ENCODE measurements around the gene PRKG1. TPM values are rescaled to one million over a fixed set of nuclear protein-coding genes. Genes with fewer than 3 reads are reported as not detected.

The PRKG1 gene
- total and polyA plus RNA-seq, 2 experiments from 2014 or later = 10.7 to 21.8 TPM

- H3K27me3 ChIP-seq (replicated peaks; ENCODE audit: insufficient read depth) = no peaks in the 10 kb centered on the region
- H3K79me2 ChIP-seq (ENCODE audit: insufficient read depth) = no peaks in the 10 kb centered on the region
- TF ChIP-seq EZH2phosphoT487 (IDR thresholded peaks at IDR 0.05; ENCODE audit: insufficient read depth, low read depth) (no peak), EZH2 (IDR thresholded peaks at IDR 0.05; ENCODE audit: insufficient read depth, poor library complexity, severe bottlenecking) (no peak)
- no peaks in the 10 kb centered on the region for H3K4me1 ChIP-seq (ENCODE audit: insufficient read depth)
- H3K4me3 ChIP-seq = no peak overlapping the region
- H3K36me3 ChIP-seq (ENCODE audit: low read depth) = no peaks in the 10 kb centered on the region
- H3K9me2 ChIP-seq (ENCODE audit: insufficient read depth) = no peaks in the 10 kb centered on the region
- H3K9me3 ChIP-seq (ENCODE audit: low read depth) = no peaks in the 10 kb centered on the region
- no peaks in the 10 kb centered on the region for H3F3A ChIP-seq (ENCODE audit: insufficient read depth)
- H3K4me2 ChIP-seq (ENCODE audit: unreplicated experiment) = no peak overlapping the region
- in situ Hi-C loops (cut with MboI) = no loop called here
- no peak overlapping the region for H2AFZ ChIP-seq
- H3K27ac ChIP-seq = no peak overlapping the region
- no peak for DNase-seq
- no peak overlapping the region for H3K9ac ChIP-seq
- H4K20me1 ChIP-seq (ENCODE audit: insufficient read depth) = no peaks in the 10 kb centered on the region
Measured at GRCh38 chr10:51583976-51584375, 509.7 kb downstream of the PRKG1 start.

GRCh38 chr10:51585742-51586141 is 511.5 kb downstream of the PRKG1 start:
- no peaks in the 10 kb centered on the region for H3K9me3 ChIP-seq (ENCODE audit: low read depth)
- H3K36me3 ChIP-seq (ENCODE audit: low read depth) = no peaks in the 10 kb centered on the region
- no peaks in the 10 kb centered on the region for H3K9me2 ChIP-seq (ENCODE audit: insufficient read depth)
- TF ChIP-seq EZH2 (IDR thresholded peaks at IDR 0.05; ENCODE audit: insufficient read depth, poor library complexity, severe bottlenecking) (no peak), EZH2phosphoT487 (IDR thresholded peaks at IDR 0.05; ENCODE audit: insufficient read depth, low read depth) (no peak)
- no peak for DNase-seq
- H3K4me2 ChIP-seq (ENCODE audit: unreplicated experiment) = no peak overlapping the region
- H3K79me2 ChIP-seq (ENCODE audit: insufficient read depth) = no peaks in the 10 kb centered on the region
- H3K27me3 ChIP-seq (replicated peaks; ENCODE audit: insufficient read depth) = no peaks in the 10 kb centered on the region
- no peaks in the 10 kb centered on the region for H3K4me1 ChIP-seq (ENCODE audit: insufficient read depth)
- no peak overlapping the region for H3K27ac ChIP-seq
- in situ Hi-C loops (cut with MboI) = no loop called here
- H2AFZ ChIP-seq = no peak overlapping the region
- H3K4me3 ChIP-seq = no peak overlapping the region
- no peak overlapping the region for H3K9ac ChIP-seq
- no peaks in the 10 kb centered on the region for H4K20me1 ChIP-seq (ENCODE audit: insufficient read depth)
- WGBS, 2 experiments (ENCODE audit: low coverage in 1 of 2, low lambda C conversion rate in 2 of 2, missing lambda C conversion rate in 2 of 2) = 86 to 87% methylated on average over 7 of the region's 7 CpGs
- H3F3A ChIP-seq (ENCODE audit: insufficient read depth) = no peaks in the 10 kb centered on the region

DNA sequence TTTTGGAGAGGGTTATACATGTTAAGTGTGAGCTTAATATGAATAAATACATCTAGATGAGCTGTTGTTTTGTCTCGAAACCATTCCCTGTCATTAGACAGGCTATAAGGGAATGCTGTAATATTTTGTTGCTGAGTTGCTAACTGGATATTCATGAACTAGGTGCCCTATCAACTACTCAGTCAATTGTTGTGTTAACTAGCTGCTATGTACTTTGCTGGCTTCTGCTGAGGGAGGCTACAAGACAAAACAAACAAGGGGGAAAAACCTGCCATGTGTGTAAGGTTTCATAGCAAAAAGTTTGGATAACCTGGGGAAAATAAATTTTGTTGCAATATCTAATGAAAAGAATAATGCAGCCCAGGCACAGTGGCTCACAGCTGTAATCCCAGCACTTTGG is 514.7 kb downstream of the PRKG1 start:
- DNase-seq = no peak
- 94 to 100% methylated on average over 1 of the region's 1 CpG for WGBS, 2 experiments (ENCODE audit: low coverage in 1 of 2, low lambda C conversion rate in 2 of 2, missing lambda C conversion rate in 2 of 2)
- Histone ChIP-seq H3K27ac (no peak overlapping the region), H3K9me2 (ENCODE audit: insufficient read depth) (no peaks in the 10 kb centered on the region), H3K27me3 (replicated peaks; ENCODE audit: insufficient read depth) (no peaks in the 10 kb centered on the region), H3K4me1 (ENCODE audit: insufficient read depth) (no peaks in the 10 kb centered on the region), H3K36me3 (ENCODE audit: low read depth) (no peaks in the 10 kb centered on the region), H2AFZ (no peak overlapping the region), H3K79me2 (ENCODE audit: insufficient read depth) (no peaks in the 10 kb centered on the region), H3K9me3 (ENCODE audit: low read depth) (no peaks in the 10 kb centered on the region), H3K9ac (no peak overlapping the region), H3F3A (ENCODE audit: insufficient read depth) (no peaks in the 10 kb centered on the region), H4K20me1 (ENCODE audit: insufficient read depth) (no peaks in the 10 kb centered on the region), H3K4me2 (ENCODE audit: unreplicated experiment) (no peak overlapping the region), H3K4me3 (no peak overlapping the region)
- TF ChIP-seq EZH2 (IDR thresholded peaks at IDR 0.05; ENCODE audit: insufficient read depth, poor library complexity, severe bottlenecking) (no peak), EZH2phosphoT487 (IDR thresholded peaks at IDR 0.05; ENCODE audit: insufficient read depth, low read depth) (no peak)
- in situ Hi-C loops (cut with MboI) = no loop called here

DNA sequence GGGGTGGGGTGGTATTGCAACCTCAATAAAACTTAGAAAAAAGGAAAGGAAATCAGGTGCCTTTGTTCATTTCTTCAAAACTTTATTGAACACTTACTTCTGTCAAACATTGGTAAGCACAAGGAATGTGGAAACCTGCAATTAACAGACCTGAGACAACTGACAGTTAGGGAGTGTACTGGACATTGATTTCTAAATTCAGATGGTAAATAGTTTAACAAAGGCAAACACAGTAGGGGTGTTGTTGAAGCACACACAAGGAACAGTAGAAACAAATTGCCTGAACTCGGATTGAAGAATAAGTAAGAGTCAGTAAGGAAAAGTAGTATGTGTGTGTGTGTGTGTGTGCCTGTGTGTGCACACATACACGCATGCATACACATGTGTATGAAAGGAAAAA is 516.5 kb downstream of the PRKG1 start:
- no peak overlapping the region for H3K4me3 ChIP-seq
- TF ChIP-seq EZH2 (IDR thresholded peaks at IDR 0.05; ENCODE audit: insufficient read depth, poor library complexity, severe bottlenecking) = no peak
- no peak for DNase-seq
- H4K20me1 ChIP-seq (ENCODE audit: insufficient read depth) = no peaks in the 10 kb centered on the region
- H3K4me1 ChIP-seq (ENCODE audit: insufficient read depth) = no peaks in the 10 kb centered on the region
- H3K9me3 ChIP-seq (ENCODE audit: low read depth) = no peaks in the 10 kb centered on the region
- H3K27me3 ChIP-seq (replicated peaks; ENCODE audit: insufficient read depth) = no peaks in the 10 kb centered on the region
- no peak overlapping the region for H3K27ac ChIP-seq
- in situ Hi-C loops (cut with MboI) = no loop called here
- H3K79me2 ChIP-seq (ENCODE audit: insufficient read depth) = no peaks in the 10 kb centered on the region
- H2AFZ ChIP-seq = no peak overlapping the region
- 0 out of 2 replicates have a peak, but pooled peaks cover 4% of the 10 kb centered on the region for H3K9me2 ChIP-seq (ENCODE audit: insufficient read depth)
- WGBS, 2 experiments (ENCODE audit: low coverage in 1 of 2, low lambda C conversion rate in 2 of 2, missing lambda C conversion rate in 2 of 2) = 78 to 79% methylated on average over 2 of the region's 2 CpGs
- H3K9ac ChIP-seq = no peak overlapping the region
- no peak overlapping the region for H3K4me2 ChIP-seq (ENCODE audit: unreplicated experiment)
- H3K36me3 ChIP-seq (ENCODE audit: low read depth) = no peaks in the 10 kb centered on the region
- no peaks in the 10 kb centered on the region for H3F3A ChIP-seq (ENCODE audit: insufficient read depth)

DNA sequence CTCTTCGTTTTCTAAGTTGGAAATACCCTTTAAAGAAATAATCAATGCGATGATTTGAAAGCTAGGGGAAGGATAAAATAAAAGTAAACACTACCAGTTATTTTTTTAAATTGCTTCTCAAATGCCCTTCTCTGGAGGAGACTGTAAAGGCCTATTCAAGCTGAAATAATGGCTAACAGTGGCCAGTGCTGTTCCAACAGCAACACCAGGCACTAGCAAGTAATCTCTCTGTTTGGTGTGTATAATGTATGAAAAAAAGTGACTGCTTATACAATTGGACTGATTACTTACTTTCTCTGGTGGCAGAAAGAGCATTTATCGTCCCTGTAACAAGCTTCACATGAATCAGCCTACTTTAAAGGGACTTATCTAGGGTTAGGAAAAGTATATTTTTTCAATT is 522.4 kb downstream of the PRKG1 start:
- no peak for DNase-seq
- H3K9me3 ChIP-seq (ENCODE audit: low read depth) = no peaks in the 10 kb centered on the region
- in situ Hi-C loops (cut with MboI) = no loop called here

More for the DNA sequence above, 522.4 kb downstream of the PRKG1 start:
- peaks cover 4% of the 10 kb centered on the region; the same call in 1 of the 2 replicates for H3K9me2 ChIP-seq (ENCODE audit: insufficient read depth)
- H3K4me1 ChIP-seq (ENCODE audit: insufficient read depth) = no peaks in the 10 kb centered on the region
- no peak overlapping the region for H2AFZ ChIP-seq
- no peak overlapping the region for H3K9ac ChIP-seq
- H3K27me3 ChIP-seq (replicated peaks; ENCODE audit: insufficient read depth) = no peaks in the 10 kb centered on the region
- no peak overlapping the region for H3K4me3 ChIP-seq
- H3K36me3 ChIP-seq (ENCODE audit: low read depth) = no peaks in the 10 kb centered on the region
- 95 to 98% methylated on average over 3 of the region's 3 CpGs for WGBS, 2 experiments (ENCODE audit: low coverage in 1 of 2, low lambda C conversion rate in 2 of 2, missing lambda C conversion rate in 2 of 2)
- H3K4me2 ChIP-seq (ENCODE audit: unreplicated experiment) = no peak overlapping the region
- H4K20me1 ChIP-seq (ENCODE audit: insufficient read depth) = no peaks in the 10 kb centered on the region
- TF ChIP-seq EZH2 (IDR thresholded peaks at IDR 0.05; ENCODE audit: insufficient read depth, poor library complexity, severe bottlenecking) (no peak), EZH2phosphoT487 (IDR thresholded peaks at IDR 0.05; ENCODE audit: insufficient read depth, low read depth) (no peak)
- no peaks in the 10 kb centered on the region for H3K79me2 ChIP-seq (ENCODE audit: insufficient read depth)
- no peak overlapping the region for H3K27ac ChIP-seq
- H3F3A ChIP-seq (ENCODE audit: insufficient read depth) = no peaks in the 10 kb centered on the region

Measured in GM23248 (cell line).